OCI-LY7 (cell line): Measurements from ENCODE around the gene TCEA3. TPM values are rescaled to one million over a fixed set of nuclear protein-coding genes. Genes with fewer than 3 reads are reported as not detected.

ENCODE experiments used
- BruUV-seq: library from RNA; stranded (reverse); fragments of 400-500 nt; replicated peaks from 2 replicates; lab custom pipeline; 2021; lab: Mats Ljungman, UMichigan
- CTCF ChIA-PET: fragments of 300-600 bp; sonication (Branson Sonifier 250); formaldehyde crosslinking; loops from one replicate; lab custom pipeline; 2022; ENCODE audit warnings: antibody characterized with exemption; ENCODE audit not compliant: unreplicated experiment; lab: Charles Lee
- POLR2A ChIA-PET: fragments of 300-600 bp; sonication (Branson Sonifier 250); formaldehyde crosslinking; loops from one replicate; lab custom pipeline; 2022; ENCODE audit warnings: antibody characterized with exemption; lab: Charles Lee
- DNase-seq: peaks from one replicate; pipeline ENCODE4 v3.0.0-alpha.2; 2015; ENCODE audit warnings: low spot score
- H2AFZ ChIP-seq: fragments of 200-600 bp; sonication (generic), shearing (Covaris generic); 2 replicates; pipeline ENCODE4 v1.6.1; 2014; ENCODE audit warnings: mild to moderate bottlenecking, antibody characterized with exemption, low read length, moderate library complexity
- H3K27ac ChIP-seq: fragments of 200-600 bp; sonication (generic); 2 replicates; pipeline ENCODE4 v1.5.1; 2014; ENCODE audit warnings: mixed run types, low read depth, mild to moderate bottlenecking, moderate library complexity, low read length, inconsistent platforms; ENCODE audit not compliant: poor library complexity, severe bottlenecking
- H3K36me3 ChIP-seq: fragments of 200-600 bp; sonication (generic); 2 replicates; pipeline ENCODE4 v1.6.1; 2014; ENCODE audit warnings: mild to moderate bottlenecking, antibody characterized with exemption, low read length, moderate library complexity, mixed read lengths; ENCODE audit not compliant: insufficient read depth
- H3K4me1 ChIP-seq: fragments of 200-600 bp; sonication (generic); 2 replicates; pipeline ENCODE4 v1.5.1; 2014; ENCODE audit warnings: mild to moderate bottlenecking, low read length; ENCODE audit not compliant: insufficient read depth, poor library complexity, severe bottlenecking
- H3K4me2 ChIP-seq: fragments of 200-600 bp; sonication (generic); 2 replicates; pipeline ENCODE4 v1.6.1; 2014; ENCODE audit warnings: mild to moderate bottlenecking, low read length
- H3K4me3 ChIP-seq: fragments of 200-600 bp; sonication (generic); 2 replicates; pipeline ENCODE4 v1.5.1; 2014; ENCODE audit warnings: mild to moderate bottlenecking, low read depth, low read length; ENCODE audit not compliant: poor library complexity, severe bottlenecking
- H3K79me2 ChIP-seq: fragments of 200-600 bp; sonication (generic); 2 replicates; pipeline ENCODE4 v1.6.1; 2016; ENCODE audit warnings: low read depth, mild to moderate bottlenecking, low read length, moderate library complexity, mixed read lengths; ENCODE audit not compliant: insufficient read depth
- H3K9me2 ChIP-seq: fragments of 200-600 bp; sonication (generic); 2 replicates; pipeline ENCODE4 v1.6.1; 2016; ENCODE audit warnings: mild to moderate bottlenecking, low read length, mixed read lengths; ENCODE audit not compliant: insufficient read depth
- H3K9me3 ChIP-seq: fragments of 200-600 bp; sonication (generic); 2 replicates; pipeline ENCODE4 v1.6.1; 2014; ENCODE audit warnings: mild to moderate bottlenecking, mixed run types, low read length, mixed read lengths
- H4K20me1 ChIP-seq: fragments of 200-600 bp; sonication (generic); 2 replicates; pipeline ENCODE4 v1.6.1; 2014; ENCODE audit warnings: mild to moderate bottlenecking, antibody characterized with exemption, low read length, moderate library complexity, mixed read lengths; ENCODE audit not compliant: insufficient read depth
- EZH2phosphoT487 ChIP-seq: fragments of 200-600 bp; sonication (generic); IDR thresholded peaks from 2 replicates; pipeline ENCODE4 v1.6.1; 2018; ENCODE audit warnings: low read depth, borderline replicate concordance, mild to moderate bottlenecking, mixed run types, antibody characterized with exemption, low read length, moderate library complexity, mixed read lengths
- intact Hi-C: fragments of 100-400 bp; cut with micrococcal nuclease; formaldehyde crosslinking; loops from one replicate; pipeline ENCODE4 v1.10.0; 2022; ENCODE audit not compliant: unreplicated experiment
- total RNA-seq, 2 experiments: library from RNA; depleted of rRNA in 1 of 2; stranded (reverse); fragments of >200 nt in 1 of 2; shearing (Covaris generic) in 1 of 2; gene quantifications; 2 replicates each; pipeline ENCODE4 v1.2.3, GENCODE V29; 2014 to 2022
- TF ChIP-seq, protein P1 (sequence below): fragments of 200-600 bp; sonication (generic); conservative IDR thresholded peaks from 2 replicates; pipeline ENCODE4 v1.5.1; 2014; ENCODE audit warnings: mild to moderate bottlenecking, antibody characterized with exemption, low read length, moderate library complexity, mixed read lengths

TCEA3 gene
- total RNA-seq, 2 experiments from 2014 or later: not detected

DNA sequence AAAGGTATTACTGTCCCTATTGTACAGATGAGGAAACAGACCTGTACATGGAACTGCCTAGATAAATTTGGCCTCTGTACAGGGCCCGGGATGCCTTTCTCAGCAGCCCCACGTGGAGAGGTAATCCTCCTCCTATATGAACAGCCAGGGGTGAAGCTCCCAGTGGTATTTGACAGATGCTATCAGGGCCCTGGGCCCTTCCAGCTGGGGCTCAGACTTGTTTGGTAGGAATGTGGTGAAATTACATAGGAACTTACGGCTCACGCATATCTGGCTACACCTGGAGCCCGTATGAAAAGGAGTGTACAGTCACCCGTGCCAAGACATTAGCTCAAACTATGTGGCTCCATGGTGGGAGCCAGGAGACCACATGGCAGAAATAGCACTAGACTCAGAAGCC is 24.8 kb upstream of the TCEA3 start:
- ChIA-PET POLR2A (interaction anchor here (0.6 kb wide), 1 partner anchor 131 kb away, joined by 3 read pairs; no protein-coding TSS in a partner anchor), CTCF (no interaction called here)
- Histone ChIP-seq H3K4me2 (no peak overlapping the region), H3K36me3 (no peaks in the 10 kb centered on the region), H3K79me2 (no peaks in the 10 kb centered on the region), H3K9me3 (no peaks in the 10 kb centered on the region), H3K27ac (no peak overlapping the region), H3K4me3 (no peak overlapping the region), H3K4me1 (no peaks in the 10 kb centered on the region), H3K9me2 (no peaks in the 10 kb centered on the region), H2AFZ (no peak overlapping the region), H4K20me1 (no peaks in the 10 kb centered on the region)
- intact Hi-C loops: no loop called here
- TF ChIP-seq, protein P1, sequence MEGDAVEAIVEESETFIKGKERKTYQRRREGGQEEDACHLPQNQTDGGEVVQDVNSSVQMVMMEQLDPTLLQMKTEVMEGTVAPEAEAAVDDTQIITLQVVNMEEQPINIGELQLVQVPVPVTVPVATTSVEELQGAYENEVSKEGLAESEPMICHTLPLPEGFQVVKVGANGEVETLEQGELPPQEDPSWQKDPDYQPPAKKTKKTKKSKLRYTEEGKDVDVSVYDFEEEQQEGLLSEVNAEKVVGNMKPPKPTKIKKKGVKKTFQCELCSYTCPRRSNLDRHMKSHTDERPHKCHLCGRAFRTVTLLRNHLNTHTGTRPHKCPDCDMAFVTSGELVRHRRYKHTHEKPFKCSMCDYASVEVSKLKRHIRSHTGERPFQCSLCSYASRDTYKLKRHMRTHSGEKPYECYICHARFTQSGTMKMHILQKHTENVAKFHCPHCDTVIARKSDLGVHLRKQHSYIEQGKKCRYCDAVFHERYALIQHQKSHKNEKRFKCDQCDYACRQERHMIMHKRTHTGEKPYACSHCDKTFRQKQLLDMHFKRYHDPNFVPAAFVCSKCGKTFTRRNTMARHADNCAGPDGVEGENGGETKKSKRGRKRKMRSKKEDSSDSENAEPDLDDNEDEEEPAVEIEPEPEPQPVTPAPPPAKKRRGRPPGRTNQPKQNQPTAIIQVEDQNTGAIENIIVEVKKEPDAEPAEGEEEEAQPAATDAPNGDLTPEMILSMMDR: no peak
- no peak for TF ChIP-seq EZH2phosphoT487
- no TSS peak for BruUV-seq
- no peak for DNase-seq

- DNase-seq: no peak
- Histone ChIP-seq H4K20me1 (no peaks in the 10 kb centered on the region), H3K4me3 (no peak overlapping the region), H3K9me2 (no peaks in the 10 kb centered on the region), H3K4me1 (no peaks in the 10 kb centered on the region), H2AFZ (no peak overlapping the region), H3K4me2 (no peak overlapping the region), H3K27ac (no peak overlapping the region), H3K36me3 (no peaks in the 10 kb centered on the region), H3K79me2 (no peaks in the 10 kb centered on the region), H3K9me3 (no peaks in the 10 kb centered on the region)
- no peak for TF ChIP-seq EZH2phosphoT487
- TF ChIP-seq, protein P1: no peak
- intact Hi-C loops: no loop called here
- no TSS peak for BruUV-seq
- ChIA-PET CTCF (no interaction called here), POLR2A (interaction anchor here (0.6 kb wide), 1 partner anchor 131 kb away, joined by 3 read pairs; no protein-coding TSS in a partner anchor)
Observed at GRCh38 chr1:23448846-23449245, 24.3 kb upstream of the TCEA3 start.

DNA sequence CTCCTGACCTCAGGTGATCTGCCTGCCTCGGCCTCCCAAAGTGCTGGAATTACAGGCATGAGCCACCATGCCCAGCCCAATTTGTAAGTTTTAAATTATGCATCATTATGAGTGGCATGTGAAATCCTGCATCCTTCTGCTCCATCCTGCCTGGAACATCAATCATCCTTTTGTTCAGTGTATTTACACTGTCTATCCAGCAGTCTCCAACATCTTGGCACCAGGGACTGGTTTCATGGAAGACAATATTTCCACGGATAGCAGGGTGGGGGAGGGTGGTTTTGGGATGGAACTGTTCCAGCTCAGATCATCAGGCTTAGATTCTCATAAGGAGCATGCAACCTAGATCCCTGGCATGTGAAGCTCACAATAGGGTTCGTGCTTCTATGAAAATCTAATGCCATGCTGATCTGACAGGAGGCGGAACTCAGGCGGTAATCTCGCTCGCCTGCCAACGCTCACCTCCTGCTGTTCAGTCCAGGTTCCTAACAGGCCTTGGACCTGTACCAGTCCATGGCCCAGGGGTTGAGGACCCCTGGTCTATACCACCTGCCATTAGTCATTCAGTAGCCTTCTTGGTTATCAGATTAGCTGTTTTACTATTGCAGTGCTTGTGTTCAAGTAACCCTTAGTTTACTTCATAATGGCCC is 22.2 kb upstream of the TCEA3 start:
- BruUV-seq: no TSS peak
- H3K9me2 ChIP-seq: no peaks in the 10 kb centered on the region
- intact Hi-C loops: no loop called here
- H3K27ac ChIP-seq: no peak overlapping the region
- no peaks in the 10 kb centered on the region for H3K36me3 ChIP-seq
- CTCF ChIA-PET: no interaction called here
- POLR2A ChIA-PET: no interaction called here
- H3K79me2 ChIP-seq: no peaks in the 10 kb centered on the region
- no peak overlapping the region for H3K4me2 ChIP-seq
- no peaks in the 10 kb centered on the region for H3K4me1 ChIP-seq
- no peaks in the 10 kb centered on the region for H4K20me1 ChIP-seq
- no peak overlapping the region for H2AFZ ChIP-seq
- no peaks in the 10 kb centered on the region for H3K9me3 ChIP-seq
- DNase-seq: no peak
- TF ChIP-seq, protein P1: no peak
- no peak for TF ChIP-seq EZH2phosphoT487
- no peak overlapping the region for H3K4me3 ChIP-seq
